HG02642 (cell line): ENCODE data around the gene ZNF644.
A peak's percentile ranks its signal among the peaks of the same experiment; 100 is the strongest.
"Not testable (repeated sequence)": the region's sequence is repeated elsewhere in the genome, so short reads cannot be mapped to it uniquely, and the experiment has no call there.

Experiments
- ATAC-seq: cut with Tn5 transposase; IDR thresholded peaks from one replicate; pipeline ENCODE4 v1.9.1; 2021; ENCODE audit warnings: mild to moderate bottlenecking; ENCODE audit not compliant: unreplicated experiment, poor library complexity

ZNF644 gene

GRCh38 chr1:91021686-91022517 lies at the start of gene ZNF644:
Gene ZNF644 (minus strand): TSS chr1:91022035. CDS start chr1:90982353, 39,682 bp downstream.
- peak; percentile 84 for ATAC-seq

- no peak for ATAC-seq
These were observed 48.5 kb upstream of the ZNF644 start for GRCh38 chr1:91070298-91070697.

DNA sequence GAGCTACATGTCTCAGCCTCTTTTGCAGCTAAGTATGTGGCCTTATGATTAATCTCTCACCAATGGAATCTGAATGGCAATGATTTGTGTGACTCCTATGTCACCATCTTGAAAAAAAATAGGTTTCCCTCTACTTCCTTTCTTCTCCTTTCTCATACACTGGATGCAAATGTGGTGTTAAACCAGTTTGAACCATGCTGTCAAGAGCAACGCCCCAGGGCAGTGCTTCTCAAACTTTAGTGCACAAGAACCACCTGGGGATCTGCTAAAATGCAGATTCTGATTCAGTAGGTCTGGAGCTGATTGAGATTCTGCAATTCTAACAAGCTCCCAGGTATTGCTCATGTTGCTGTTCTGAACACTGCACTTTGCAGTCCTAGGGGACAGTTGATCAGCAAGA lies 44.7 kb upstream of the ZNF644 start:
- ATAC-seq = no peak

DNA sequence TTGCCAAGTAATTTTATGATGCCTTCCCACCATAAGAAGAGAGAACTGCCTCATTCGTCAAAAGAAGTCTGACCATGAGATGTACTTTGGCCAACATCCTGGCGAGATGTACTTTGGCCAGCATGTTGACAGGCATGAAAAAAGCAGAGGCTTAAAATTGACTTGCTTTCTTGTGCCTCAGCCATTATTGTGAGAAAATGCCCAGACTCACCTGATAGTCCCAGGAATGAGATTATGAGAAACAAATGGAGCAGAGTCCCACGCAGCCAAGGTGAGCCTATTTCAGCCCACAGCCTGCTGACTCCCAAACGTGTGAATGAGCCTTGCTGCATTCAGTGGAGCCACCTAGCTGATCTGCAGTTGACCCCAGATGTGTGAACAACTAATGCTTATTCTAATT lies 43.5 kb upstream of the ZNF644 start:
- ATAC-seq = no peak

DNA sequence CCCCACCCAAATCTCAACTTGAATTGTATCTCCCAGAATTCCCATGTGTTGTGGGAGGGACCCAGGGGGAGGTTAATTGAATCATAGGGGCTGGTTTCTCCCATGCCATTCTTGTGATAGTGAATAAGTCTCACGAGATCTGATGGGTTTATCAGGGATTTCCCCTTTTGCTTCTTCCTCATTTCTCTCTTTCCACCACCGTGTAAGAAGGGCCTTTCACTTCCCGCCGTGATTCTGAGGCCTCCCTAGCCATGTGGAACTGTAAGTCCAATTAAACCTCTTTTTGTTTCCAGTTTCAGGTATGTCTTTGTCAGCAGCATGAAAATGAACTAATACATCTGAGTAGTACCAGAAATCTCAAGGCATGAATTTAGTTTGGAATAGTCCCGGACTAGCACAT lies 41.6 kb upstream of the ZNF644 start:
- ATAC-seq = not testable (repeated sequence)

DNA sequence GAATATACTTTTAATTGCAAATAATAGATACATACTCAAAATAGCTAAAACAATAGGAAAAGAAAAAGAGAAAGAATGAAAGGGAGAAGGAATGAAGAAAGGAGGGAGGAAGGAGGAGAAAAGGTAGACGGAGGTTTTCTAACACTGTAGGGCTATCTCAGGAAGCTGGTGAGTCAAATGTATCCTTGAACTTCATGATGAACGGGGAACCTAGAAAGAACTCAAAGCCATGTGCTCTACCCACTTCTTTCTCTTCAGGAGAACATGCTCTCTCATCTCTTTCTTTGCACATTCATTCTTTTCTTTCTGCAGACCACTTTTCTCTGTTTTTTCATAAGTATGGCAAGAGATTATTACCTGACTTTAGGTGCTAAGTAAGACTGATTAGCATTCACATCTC lies 37.3 kb upstream of the ZNF644 start:
- ATAC-seq = no peak

- ATAC-seq = peak; percentile 40
These were observed 35.9 kb upstream of the ZNF644 start for GRCh38 chr1:91057784-91058183.

GRCh38 chr1:91054780-91055481 lies 33.1 kb upstream of the ZNF644 start:
- peak; percentile 85 for ATAC-seq

DNA sequence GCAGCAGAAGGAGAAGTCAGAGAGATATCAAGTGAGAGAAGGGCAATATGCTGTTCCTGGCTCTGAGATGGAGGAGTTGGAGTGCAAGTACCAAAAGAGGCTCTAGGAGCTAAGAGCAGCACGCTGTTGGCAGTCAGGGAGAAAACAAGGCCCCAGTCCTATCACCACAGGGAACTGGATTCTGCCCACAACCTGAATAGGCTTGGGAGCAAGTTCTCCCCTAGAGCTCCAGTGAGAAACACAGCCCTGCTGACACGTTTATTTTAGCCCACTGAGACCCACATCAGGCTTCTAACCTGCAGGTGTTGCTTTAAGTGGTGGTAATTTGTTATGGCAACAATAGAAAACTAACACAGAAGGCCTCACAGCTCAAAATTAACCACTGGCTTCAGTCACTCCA lies 31.8 kb upstream of the ZNF644 start:
- ATAC-seq = no peak

DNA sequence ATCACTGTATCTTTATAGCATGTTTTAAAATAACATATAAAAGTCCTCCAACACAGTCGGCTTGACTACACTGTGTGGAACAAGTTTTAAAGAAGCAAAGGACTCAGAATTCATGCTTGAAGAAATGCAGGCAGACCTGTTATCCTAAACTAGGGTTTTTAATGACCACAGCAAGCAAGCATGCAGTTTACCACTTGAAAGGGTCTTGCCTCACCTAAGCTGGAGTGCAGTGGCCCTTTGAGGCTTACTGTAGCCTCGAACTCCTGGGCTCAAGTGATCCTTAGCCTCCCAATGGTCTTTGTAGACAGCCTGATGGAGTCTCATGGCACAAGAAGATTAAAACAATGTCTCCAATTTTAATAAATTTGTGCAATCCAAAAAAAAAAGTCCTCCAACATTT lies 27.7 kb upstream of the ZNF644 start:
- ATAC-seq = not testable (repeated sequence)

DNA sequence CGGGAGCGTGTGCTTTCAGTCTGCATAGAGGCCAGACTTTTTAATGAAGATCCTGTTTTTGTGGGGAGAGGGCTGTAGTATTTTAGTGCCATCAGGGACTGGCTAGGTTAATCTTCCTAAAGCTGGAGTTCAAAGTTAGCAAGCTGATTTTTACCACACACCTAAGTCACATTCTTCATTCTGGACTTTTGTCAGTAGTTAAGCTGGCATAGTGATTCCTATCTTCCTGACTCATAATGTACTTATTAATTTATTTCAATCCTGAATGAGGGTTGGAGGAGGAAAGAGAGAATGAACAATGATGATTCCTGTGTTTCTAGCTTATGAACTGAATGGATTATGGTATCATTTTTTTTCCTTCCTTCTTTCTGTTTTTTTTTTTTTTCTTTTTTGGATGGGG lies 24.9 kb upstream of the ZNF644 start:
- ATAC-seq = no peak

DNA sequence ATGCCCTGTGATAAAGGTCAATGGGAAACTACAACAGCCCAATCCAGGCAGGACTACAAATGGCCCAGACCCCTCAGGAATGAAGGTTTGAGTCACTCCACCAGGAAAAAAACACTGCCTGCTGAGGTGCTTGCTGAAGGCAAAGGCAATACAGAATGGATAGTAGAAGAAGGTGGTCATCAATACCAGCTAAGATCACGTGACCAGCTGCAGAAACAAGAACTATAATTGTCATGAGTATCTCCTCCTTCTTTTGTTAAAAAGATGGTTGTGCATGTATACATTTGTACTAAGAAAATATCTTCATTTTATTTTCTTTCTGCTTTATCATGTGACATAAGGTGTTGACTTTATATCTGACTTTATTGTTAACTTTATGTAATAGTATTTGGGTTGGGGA lies 23.4 kb upstream of the ZNF644 start:
- ATAC-seq = no peak

DNA sequence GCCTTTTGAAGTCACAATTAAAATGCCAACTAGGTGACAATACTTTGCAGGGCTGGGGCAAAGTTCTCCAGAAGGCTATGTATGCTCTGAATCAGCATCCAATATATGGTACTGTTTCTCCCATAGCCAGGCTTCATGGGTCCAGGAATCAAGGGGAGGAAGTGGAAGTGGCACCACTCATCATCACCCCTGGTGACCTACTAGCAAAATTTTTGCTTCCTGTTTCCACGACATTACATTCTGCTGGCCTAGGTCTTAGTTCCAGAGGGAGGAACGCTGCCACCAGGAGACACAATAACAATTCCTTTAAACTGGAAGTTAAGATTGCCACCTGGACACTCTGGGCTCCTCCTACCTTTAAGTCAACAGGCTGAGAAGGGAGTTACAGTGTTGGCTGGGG lies 22.9 kb upstream of the ZNF644 start:
- ATAC-seq = not testable (repeated sequence)

DNA sequence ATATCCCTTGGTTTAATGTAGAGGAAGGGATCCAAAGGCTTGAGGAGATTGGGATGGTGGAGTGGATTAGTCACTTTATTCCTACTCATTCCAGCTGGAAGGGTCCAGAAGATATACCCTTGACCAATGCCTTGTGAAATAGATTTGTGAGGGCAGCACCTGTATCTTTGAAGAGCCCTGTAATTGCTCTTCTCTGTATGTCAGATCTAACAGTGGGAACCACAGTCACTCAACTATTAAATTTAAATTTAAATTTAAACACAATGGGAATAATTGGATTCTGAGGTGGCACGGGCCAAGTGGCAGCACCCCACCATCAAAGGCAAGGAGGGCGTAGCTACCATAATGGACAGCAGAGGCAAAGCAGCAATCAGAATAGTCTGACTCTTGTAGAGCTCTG lies 20.5 kb upstream of the ZNF644 start:
- not testable (repeated sequence) for ATAC-seq

DNA sequence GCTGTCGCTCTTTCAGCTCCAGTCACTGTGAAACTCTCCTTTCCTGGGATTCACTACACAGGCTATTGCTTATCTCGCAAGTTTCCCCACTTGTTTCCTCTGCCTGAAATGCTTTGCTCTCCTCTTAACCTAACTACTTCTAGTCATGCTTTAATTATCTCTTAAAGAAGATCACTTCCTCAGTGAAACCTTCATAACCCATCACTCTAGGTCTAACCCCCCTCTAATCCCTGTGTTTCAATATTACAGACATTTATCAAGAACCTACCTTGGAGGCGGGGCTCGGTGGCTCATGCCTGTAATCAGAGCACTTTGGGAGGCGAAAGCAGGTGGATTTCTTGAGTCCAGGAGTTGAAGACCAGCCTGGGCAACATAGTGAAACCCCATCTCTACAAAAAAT lies 16.7 kb upstream of the ZNF644 start:
- ATAC-seq = no peak

- ATAC-seq = no peak
These were observed 15.3 kb upstream of the ZNF644 start for GRCh38 chr1:91036894-91037829.

GRCh38 chr1:91032349-91032748 lies 10.5 kb upstream of the ZNF644 start:
- ATAC-seq = no peak

- no peak for ATAC-seq
These were observed 9.2 kb upstream of the ZNF644 start for GRCh38 chr1:91031081-91031480.

DNA sequence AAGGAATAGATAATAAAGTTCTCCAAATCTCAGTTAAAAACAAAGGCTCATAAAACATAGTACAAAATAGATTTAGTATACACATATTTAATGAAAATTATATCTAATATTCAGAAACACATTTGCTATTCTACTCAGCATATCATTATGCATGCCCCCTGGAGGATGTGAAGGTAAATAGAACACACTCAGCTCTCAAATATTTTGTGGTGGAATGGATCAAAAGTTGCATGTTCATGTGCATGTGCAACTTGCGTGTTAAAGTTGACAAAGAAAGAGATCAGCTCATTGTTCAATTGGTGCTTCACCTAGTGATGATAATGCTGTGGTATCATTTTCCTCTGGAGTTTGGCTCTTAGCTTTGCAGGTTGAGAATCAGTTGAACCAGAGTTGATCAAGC lies 4.9 kb upstream of the ZNF644 start:
- ATAC-seq = no peak

GRCh38 chr1:91026320-91026719 lies 4.5 kb upstream of the ZNF644 start:
- no peak for ATAC-seq
